ENCODE measurements around the gene MLXIP.

GRCh38 chr12:122094137-122094734, 15.7 kb downstream of the MLXIP start:
- TF ChIP-seq CTCF (IDR thresholded peaks at IDR 0.05) (no peak), POLR2A (IDR thresholded peaks at IDR 0.05) (no peak)

Measured in prostate gland (tissue), 2 donors.